Tibial nerve (tissue), 3 donors: ENCODE measurements around the gene SLC6A4.

Experiments used
- POLR2A ChIP-seq, 2 donors: fragments of 450-650 bp; IDR thresholded peaks; one replicate each; pipeline ENCODE4 v1.6.1; 2017; ENCODE audit warnings: antibody characterized with exemption in 2 of 2, mild to moderate bottlenecking in 2 of 2, moderate library complexity in 2 of 2
- TF ChIP-seq, protein P1 (sequence below), 5 experiments: fragments of 200-600 bp in 3 of 5; fragments of 450-650 bp in 2 of 5; sonication (generic) in 3 of 5; IDR thresholded peaks; one replicate each; pipeline ENCODE4 v1.5.1; 2016 to 2019; ENCODE audit warnings: antibody characterized with exemption in 5 of 5, mild to moderate bottlenecking in 3 of 5, moderate library complexity in 2 of 5

DNA sequence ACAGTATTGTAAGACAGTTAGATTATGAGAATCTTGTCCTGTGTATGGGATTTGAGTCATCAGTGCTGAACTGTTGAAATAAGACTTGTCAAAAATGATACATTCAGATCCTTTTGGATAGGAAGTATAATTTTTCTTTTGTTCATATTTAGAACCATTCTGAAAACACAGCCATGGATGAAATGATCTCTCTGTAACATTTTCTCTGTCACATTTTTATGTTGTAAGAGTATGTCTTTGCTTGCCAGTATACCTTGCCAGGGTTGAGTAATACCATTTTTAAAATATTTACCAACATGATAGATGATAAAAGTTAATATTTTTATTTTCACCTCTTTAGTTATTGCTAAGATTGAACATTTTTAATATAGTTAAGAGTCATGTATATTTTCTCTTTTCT is 73.9 kb downstream of the SLC6A4 start:
- TF ChIP-seq POLR2A (IDR thresholded peaks at IDR 0.05): no peak
- TF ChIP-seq, protein P1, sequence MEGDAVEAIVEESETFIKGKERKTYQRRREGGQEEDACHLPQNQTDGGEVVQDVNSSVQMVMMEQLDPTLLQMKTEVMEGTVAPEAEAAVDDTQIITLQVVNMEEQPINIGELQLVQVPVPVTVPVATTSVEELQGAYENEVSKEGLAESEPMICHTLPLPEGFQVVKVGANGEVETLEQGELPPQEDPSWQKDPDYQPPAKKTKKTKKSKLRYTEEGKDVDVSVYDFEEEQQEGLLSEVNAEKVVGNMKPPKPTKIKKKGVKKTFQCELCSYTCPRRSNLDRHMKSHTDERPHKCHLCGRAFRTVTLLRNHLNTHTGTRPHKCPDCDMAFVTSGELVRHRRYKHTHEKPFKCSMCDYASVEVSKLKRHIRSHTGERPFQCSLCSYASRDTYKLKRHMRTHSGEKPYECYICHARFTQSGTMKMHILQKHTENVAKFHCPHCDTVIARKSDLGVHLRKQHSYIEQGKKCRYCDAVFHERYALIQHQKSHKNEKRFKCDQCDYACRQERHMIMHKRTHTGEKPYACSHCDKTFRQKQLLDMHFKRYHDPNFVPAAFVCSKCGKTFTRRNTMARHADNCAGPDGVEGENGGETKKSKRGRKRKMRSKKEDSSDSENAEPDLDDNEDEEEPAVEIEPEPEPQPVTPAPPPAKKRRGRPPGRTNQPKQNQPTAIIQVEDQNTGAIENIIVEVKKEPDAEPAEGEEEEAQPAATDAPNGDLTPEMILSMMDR (IDR thresholded peaks at IDR 0.05): no peak
